Activated CD8-positive, alpha-beta T cell treated with anti-CD3 and anti-CD28 coated beads for 36 hours (primary cell): Measurements from ENCODE around the gene RMDN3. TPM values are rescaled to one million over a fixed set of nuclear protein-coding genes. Genes with fewer than 3 reads are reported as not detected.

Experiments used
- ATAC-seq: fragments of 200-7000 bp; cut with Tn5 transposase; one replicate; pipeline ENCODE4 v1.10.0; 2021; ENCODE audit warnings: mild to moderate bottlenecking, moderate library complexity
- CTCF ChIA-PET: fragments of 350-600 bp; sonication (Branson Sonifier 250); formaldehyde crosslinking; loops from one replicate; lab custom pipeline; 2021; ENCODE audit warnings: antibody characterized with exemption; lab: Charles Lee
- POLR2A ChIA-PET: fragments of 350-600 bp; sonication (Branson Sonifier 250); formaldehyde crosslinking; loops from one replicate; lab custom pipeline; 2021; ENCODE audit warnings: antibody characterized with exemption; lab: Charles Lee
- DNase-seq: peaks from one replicate; pipeline ENCODE4 v3.0.0-alpha.2; 2020
- H3K27ac Mint-ChIP-seq: one replicate; pipeline ENCODE4 v1.8.0; 2021; ENCODE audit warnings: mild to moderate bottlenecking, mixed read lengths
- H3K27me3 Mint-ChIP-seq: one replicate; pipeline ENCODE4 v1.8.0; 2021; ENCODE audit warnings: mixed read lengths
- H3K36me3 Mint-ChIP-seq: one replicate; pipeline ENCODE4 v1.8.0; 2021; ENCODE audit warnings: low read depth, mixed read lengths
- H3K4me1 Mint-ChIP-seq: one replicate; pipeline ENCODE4 v1.8.0; 2021; ENCODE audit warnings: low read depth, mixed read lengths
- H3K4me3 Mint-ChIP-seq: one replicate; pipeline ENCODE4 v1.8.0; 2021; ENCODE audit warnings: mild to moderate bottlenecking, moderate library complexity, mixed read lengths
- H3K9me3 Mint-ChIP-seq: one replicate; pipeline ENCODE4 v1.8.0; 2021; ENCODE audit warnings: mixed read lengths
- CTCF ChIP-seq: fragments of 200-600 bp; IDR thresholded peaks from one replicate; pipeline ENCODE4 v1.8.0; 2022; ENCODE audit warnings: antibody characterized with exemption, mild to moderate bottlenecking
- intact Hi-C: fragments of 100-400 bp; cut with micrococcal nuclease; formaldehyde crosslinking; loops from one replicate; pipeline ENCODE4 v1.10.0; 2022
- total RNA-seq, 2 experiments: library from RNA; stranded (reverse); gene quantifications; one replicate each; pipeline ENCODE4 v1.2.3, GENCODE V29; 2021

The RMDN3 gene
- total RNA-seq, 2 experiments from 2014 or later = 20.8 to 21.6 TPM

- DNase-seq = peak; percentile 26
- intact Hi-C loops = no loop called here
- Mint-ChIP-seq H3K4me1 (peaks cover 43% of the 10 kb centered on the region), H3K9me3 (no peaks in the 10 kb centered on the region), H3K27me3 (no peaks in the 10 kb centered on the region), H3K27ac (peak overlapping the region; percentile 92), H3K4me3 (peak overlapping the region; percentile 59), H3K36me3 (peaks cover 8% of the 10 kb centered on the region)
- no peak for ATAC-seq
- no peak for TF ChIP-seq CTCF
- ChIA-PET CTCF (interaction anchor here (0.8 to 2.6 kb wide), 7 partner anchors 12 to 250 kb away, joined by 3 to 20 read pairs (median 4); partner anchors contain the start of genes SPINT1 and VPS18), POLR2A (interaction anchor here (0.6 to 6.8 kb wide), 7 partner anchors 13 to 179 kb away, joined by 3 to 37 read pairs (median 5); partner anchors contain the start of gene RAD51)
Observed at GRCh38 chr15:40770147-40770721, 15.2 kb upstream of the RMDN3 start.

GRCh38 chr15:40769274-40770146, 14.5 kb upstream of the RMDN3 start, which contains the start of gene C15orf62:
C15orf62 (plus strand) TSS chr15:40769980; CDS start chr15:40770496, 516 bp downstream.
- Mint-ChIP-seq H3K9me3 (no peaks in the 10 kb centered on the region), H3K4me3 (peak within 1 kb of the TSS; percentile 59), H3K4me1 (peaks cover 49% of the 10 kb centered on the region), H3K27me3 (no peaks in the 10 kb centered on the region), H3K36me3 (peaks cover 9% of the 10 kb centered on the region), H3K27ac (peak within 1 kb of the TSS; percentile 92)
- ATAC-seq = peak; percentile 72
- no peak for TF ChIP-seq CTCF
- POLR2A ChIA-PET = interaction anchor here (0.6 to 6.8 kb wide), 9 partner anchors 12 to 178 kb away, joined by 3 to 37 read pairs (median 4); partner anchors contain the start of genes DNAJC17, RAD51, RHOV and ZFYVE19
- CTCF ChIA-PET = interaction anchor here (0.8 to 2.6 kb wide), 8 partner anchors 13 to 250 kb away, joined by 3 to 20 read pairs (median 4); partner anchors contain the start of genes SPINT1 and VPS18
- peak; percentile 88 for DNase-seq
- intact Hi-C loops = loop anchor here (5.0 kb wide), 1 partner anchor 38 kb away; the partner anchor contains the start of genes DNAJC17 and ZFYVE19

GRCh38 chr15:40768521-40769273, 13.6 kb upstream of the RMDN3 start:
- no peaks in the 10 kb centered on the region for H3K9me3 Mint-ChIP-seq
- H3K36me3 Mint-ChIP-seq = peaks cover 9% of the 10 kb centered on the region
- TF ChIP-seq CTCF = no peak
- H3K27ac Mint-ChIP-seq = peak overlapping the region; percentile 92
- intact Hi-C loops = loop anchor here (5.0 kb wide), 1 partner anchor 39 kb away; the partner anchor contains the start of genes DNAJC17 and ZFYVE19
- ATAC-seq = no peak
- DNase-seq = no peak
- no peaks in the 10 kb centered on the region for H3K27me3 Mint-ChIP-seq
- peaks cover 52% of the 10 kb centered on the region for H3K4me1 Mint-ChIP-seq
- peak overlapping the region; percentile 59 for H3K4me3 Mint-ChIP-seq
- ChIA-PET POLR2A (interaction anchor here (1.5 to 6.8 kb wide), 5 partner anchors 11 to 105 kb away, joined by 3 to 37 read pairs (median 6); partner anchors contain the start of genes DNAJC17, RHOV and ZFYVE19), CTCF (interaction anchor here (1.5 to 2.6 kb wide), 2 partner anchors 14 to 25 kb away, joined by 6 to 20 read pairs; no protein-coding TSS in a partner anchor)

GRCh38 chr15:40767838-40768500, 12.9 kb upstream of the RMDN3 start:
- H3K4me1 Mint-ChIP-seq = peaks cover 58% of the 10 kb centered on the region
- H3K27me3 Mint-ChIP-seq = no peaks in the 10 kb centered on the region
- peak overlapping the region; percentile 92 for H3K27ac Mint-ChIP-seq
- no peaks in the 10 kb centered on the region for H3K9me3 Mint-ChIP-seq
- ChIA-PET CTCF (interaction anchor here (2.6 to 3.7 kb wide), 2 partner anchors 15 kb away, joined by 20 to 27 read pairs; no protein-coding TSS in a partner anchor), POLR2A (interaction anchor here (0.8 to 6.8 kb wide), 6 partner anchors 11 to 106 kb away, joined by 3 to 37 read pairs (median 4); partner anchors contain the start of genes DNAJC17, RAD51, RHOV and ZFYVE19)
- no peak for ATAC-seq
- intact Hi-C loops = loop anchor here (5.0 kb wide), 1 partner anchor 39 kb away; the partner anchor contains the start of genes DNAJC17 and ZFYVE19
- no peak for TF ChIP-seq CTCF
- no peak overlapping the region for H3K4me3 Mint-ChIP-seq
- H3K36me3 Mint-ChIP-seq = peaks cover 9% of the 10 kb centered on the region
- DNase-seq = no peak
